B cell (primary cell): ENCODE results near the gene VAMP4.

ENCODE experiments used
- EZH2 ChIP-seq: IDR thresholded peaks from 2 replicates; pipeline ENCODE4 v1.6.1; 2012; ENCODE audit warnings: borderline replicate concordance, low read depth, mild to moderate bottlenecking, moderate library complexity, low read length; ENCODE audit not compliant: insufficient read depth, poor library complexity, severe bottlenecking
- TF ChIP-seq, protein P1 (sequence below): fragments of 200-600 bp; IDR thresholded peaks from one replicate; pipeline ENCODE4 v1.8.0; 2022; ENCODE audit warnings: antibody characterized with exemption, mild to moderate bottlenecking

DNA sequence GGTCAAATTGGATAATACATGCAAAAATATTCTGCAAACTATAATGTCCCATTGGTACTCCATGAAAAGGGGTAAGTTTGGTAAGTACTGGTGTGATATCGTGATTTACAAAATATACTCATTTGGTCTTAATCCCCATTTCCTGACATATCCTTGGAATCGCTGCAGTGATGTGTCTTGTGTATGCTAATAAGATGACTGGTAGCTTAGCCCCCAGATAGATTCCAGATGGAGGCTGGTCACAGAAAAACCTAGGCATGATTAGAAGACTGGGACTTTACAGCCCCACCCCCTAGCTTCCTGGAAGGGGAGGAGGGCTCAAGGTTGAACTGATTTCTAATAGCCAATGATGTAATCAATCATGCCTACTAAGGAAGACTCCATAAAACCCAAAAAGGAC, 3.0 kb downstream of the VAMP4 start:
- TF ChIP-seq EZH2, result no peak
- TF ChIP-seq, protein P1, sequence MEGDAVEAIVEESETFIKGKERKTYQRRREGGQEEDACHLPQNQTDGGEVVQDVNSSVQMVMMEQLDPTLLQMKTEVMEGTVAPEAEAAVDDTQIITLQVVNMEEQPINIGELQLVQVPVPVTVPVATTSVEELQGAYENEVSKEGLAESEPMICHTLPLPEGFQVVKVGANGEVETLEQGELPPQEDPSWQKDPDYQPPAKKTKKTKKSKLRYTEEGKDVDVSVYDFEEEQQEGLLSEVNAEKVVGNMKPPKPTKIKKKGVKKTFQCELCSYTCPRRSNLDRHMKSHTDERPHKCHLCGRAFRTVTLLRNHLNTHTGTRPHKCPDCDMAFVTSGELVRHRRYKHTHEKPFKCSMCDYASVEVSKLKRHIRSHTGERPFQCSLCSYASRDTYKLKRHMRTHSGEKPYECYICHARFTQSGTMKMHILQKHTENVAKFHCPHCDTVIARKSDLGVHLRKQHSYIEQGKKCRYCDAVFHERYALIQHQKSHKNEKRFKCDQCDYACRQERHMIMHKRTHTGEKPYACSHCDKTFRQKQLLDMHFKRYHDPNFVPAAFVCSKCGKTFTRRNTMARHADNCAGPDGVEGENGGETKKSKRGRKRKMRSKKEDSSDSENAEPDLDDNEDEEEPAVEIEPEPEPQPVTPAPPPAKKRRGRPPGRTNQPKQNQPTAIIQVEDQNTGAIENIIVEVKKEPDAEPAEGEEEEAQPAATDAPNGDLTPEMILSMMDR, result no peak
